Activated T-cell treated with anti-CD3 and anti-CD28 coated beads for 1 hour (primary cell): ENCODE results near the gene NDUFA11.

ENCODE experiments used
- DNase-seq: peaks from one replicate; pipeline ENCODE4 v3.0.0-alpha.2; 2020; ENCODE audit warnings: low read depth

The NDUFA11 gene

DNA sequence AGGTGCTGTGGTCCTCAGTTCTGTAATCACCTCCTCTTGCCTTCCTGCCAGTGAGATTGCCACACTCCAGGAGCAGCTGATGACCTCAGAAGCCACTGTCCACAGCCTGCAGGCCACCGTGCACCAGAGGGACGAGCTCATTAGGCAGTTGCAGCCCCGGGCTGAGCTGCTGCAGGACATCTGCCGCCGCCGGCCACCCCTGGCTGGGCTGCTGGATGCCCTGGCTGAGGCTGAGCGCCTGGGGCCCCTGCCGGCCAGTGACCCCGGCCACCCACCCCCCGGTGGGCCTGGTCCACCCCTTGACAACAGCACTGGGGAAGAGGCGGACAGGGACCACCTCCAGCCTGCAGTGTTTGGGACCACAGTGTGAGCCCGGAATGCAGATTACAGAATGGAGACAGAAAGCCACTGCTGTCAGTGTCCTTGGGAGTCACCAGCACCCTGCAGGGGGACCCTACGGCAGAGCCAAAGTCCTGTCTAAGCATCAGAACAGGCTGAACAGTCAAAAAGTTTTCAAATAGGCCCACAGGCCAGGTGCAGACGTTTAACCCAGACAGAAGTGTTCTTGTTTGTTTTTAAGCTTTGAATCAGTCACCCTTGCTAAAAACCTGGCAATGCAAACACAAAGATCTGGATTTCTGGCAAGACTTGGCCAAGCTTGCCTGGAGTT is 5.3 kb upstream of the NDUFA11 start:
- no peak for DNase-seq

- DNase-seq = no peak
Measured at GRCh38 chr19:5907241-5907640, 3.7 kb upstream of the NDUFA11 start.

- no peak for DNase-seq
Measured at GRCh38 chr19:5905114-5905778, 1.7 kb upstream of the NDUFA11 start.

DNA sequence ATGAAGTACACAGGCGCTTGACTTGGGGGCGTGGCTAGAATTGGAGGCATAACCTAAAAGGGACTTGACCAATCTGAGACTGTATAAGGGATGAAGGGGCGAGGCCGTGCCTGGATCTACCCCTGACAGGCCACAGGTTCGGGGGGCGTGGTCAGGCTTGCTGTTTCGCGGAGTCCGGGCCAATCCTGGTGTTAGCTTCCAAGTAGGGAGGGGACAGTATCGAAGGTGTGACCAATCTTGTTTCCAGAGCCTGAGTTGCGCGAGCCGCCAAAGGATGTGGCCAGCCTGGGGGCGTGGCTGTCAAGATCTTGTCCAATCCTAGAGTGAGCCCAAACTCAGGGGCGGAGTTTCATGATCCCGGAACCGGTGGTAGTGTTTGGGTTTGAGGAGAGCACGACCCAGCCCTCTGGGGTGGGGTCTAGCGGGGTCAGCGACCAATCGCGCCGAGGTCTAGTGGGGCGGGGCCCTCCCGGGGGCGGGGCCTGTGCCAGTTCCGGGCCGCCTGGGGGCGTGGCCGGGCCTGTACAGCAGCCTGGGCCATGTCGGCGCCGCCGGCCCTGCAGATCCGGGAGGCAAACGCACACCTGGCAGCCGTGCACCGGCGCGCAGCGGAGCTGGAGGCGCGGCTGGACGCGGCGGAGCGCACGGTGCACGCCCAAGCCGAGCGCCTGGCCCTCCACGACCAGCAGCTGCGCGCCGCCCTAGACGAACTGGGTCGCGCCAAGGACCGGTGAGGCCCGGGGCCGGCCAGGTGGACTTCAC is 943 bp upstream of the NDUFA11 start, which contains the start of gene VMAC:
Gene VMAC, plus strand, starts transcription at position 521 of the 762 bp plus-strand sequence. Its CDS starts 19 bp downstream, at position 540.
- DNase-seq = peak; percentile 99

DNA sequence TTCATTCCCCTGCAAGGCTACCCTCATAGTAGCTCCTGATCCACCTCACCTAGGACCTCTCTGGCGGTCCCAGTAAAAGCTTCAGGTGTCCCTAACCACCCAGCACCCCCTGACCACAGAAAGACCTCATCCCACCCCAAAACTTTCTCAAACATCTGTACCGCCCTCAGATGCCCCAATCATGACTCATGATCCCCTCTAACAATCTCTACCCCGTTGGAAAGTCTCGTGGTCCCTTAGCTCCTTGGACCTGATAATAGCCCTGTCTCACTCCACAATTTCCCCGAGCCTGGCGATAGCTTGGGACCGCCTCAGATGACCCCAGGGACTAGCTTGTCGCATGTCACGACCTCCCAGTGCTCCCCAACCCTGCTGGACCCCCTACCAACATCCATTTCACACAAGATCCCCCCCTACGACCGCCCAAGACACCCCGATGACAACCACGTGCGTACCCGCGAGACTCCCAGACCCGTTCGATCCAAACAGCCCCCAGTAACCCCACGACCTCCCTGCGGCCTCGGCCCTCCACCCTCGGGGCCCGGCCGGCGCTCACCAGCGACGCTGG is 450 bp downstream of the NDUFA11 start:
- DNase-seq = no peak

- no peak for DNase-seq
Measured at GRCh38 chr19:5900976-5901375, 2.6 kb downstream of the NDUFA11 start.

DNA sequence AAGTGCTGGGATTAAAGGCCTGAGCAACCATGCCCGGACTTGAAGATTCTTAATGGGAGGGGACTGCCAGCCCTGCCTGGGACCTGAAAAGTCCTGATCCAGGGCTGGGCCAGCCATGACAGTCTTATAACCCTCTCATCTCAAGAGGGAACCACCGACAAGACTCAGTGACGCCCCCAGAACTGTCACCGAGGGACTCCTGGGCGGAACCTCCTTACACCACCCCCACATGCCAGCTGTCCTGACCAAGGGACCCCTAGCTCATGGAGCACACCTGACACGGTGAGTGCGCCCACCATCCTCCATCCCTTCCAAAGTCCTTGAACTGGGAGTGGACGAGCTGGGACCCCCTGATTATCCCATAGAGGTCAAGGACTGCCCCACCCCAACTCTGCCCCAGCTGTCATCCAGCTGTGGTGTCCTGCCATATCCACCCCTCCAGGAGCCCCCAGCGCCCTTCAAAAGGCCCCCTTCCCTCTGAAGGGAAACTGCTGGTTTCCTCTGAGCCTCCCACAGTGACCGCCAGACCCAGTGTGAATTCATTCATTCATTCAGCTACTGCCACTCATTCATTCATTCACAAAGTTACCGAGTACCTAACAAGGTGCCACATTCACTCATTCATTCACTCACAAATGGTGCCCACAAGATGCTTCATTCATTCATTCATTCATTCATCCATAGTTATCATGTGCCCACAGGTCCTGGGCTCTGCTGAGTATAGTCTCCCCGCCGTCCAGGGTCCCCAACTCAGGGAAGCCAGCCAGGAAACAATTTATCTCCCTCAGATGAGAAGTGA is 3.7 kb downstream of the NDUFA11 start:
- no peak for DNase-seq

GRCh38 chr19:5897189-5897969 is 6.2 kb downstream of the NDUFA11 start:
- no peak for DNase-seq

DNA sequence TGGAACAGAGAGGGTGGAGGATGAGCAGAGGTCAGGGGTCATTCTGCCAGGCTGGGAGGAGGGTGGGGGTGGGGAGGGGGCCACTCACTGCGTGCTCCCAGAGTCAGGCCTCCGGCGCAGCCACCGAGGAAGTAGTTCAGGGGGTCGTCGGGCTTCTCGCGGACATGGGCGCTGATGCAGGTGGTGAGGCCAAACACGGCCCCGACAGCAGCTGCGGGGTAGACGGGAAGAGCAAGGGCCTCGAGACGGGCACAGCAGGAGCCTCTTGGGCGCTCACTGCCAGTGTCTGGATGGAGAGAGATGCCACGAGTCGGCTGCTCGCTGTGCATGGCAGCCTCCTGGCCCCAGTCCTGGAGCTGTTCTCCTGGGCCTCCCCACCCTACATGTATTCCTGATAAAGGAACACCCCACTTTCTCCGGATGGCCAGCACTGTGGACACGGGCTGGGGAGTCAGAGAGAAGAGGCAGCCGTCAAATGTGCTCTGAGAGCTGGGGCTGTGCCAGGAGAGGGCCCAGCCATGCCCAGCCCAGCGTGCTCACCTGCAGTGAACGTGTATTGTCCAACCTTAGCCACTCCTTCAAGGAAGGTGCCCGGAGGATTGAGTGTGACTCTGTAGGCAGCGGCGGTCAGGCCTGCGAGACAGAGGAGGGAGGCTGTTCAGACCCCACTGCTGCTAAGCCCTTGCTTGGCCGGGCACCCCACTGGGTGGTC is 7.1 kb downstream of the NDUFA11 start:
- no peak for DNase-seq

GRCh38 chr19:5895890-5896289 is 7.7 kb downstream of the NDUFA11 start:
- no peak for DNase-seq

DNA sequence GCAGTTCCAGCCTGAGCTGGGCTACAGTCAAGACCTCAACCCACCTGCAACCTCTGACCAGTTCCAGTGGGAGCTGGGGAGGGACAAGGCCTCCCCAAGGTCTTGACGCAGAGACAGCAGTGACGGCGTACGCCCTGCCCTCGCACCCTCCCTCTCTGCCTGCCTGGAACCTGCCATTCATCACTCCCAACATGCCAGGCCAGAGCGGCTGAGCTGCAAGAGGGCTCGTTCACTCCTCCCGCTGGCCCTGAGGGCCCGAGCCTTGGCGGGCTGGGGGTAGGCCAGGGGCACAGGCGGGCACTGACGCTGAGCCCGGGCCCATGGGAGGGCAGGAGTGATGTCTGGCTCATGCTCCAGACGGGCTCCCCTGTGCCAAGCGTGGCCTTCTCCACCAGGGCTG is 8.2 kb downstream of the NDUFA11 start:
- no peak for DNase-seq

DNA sequence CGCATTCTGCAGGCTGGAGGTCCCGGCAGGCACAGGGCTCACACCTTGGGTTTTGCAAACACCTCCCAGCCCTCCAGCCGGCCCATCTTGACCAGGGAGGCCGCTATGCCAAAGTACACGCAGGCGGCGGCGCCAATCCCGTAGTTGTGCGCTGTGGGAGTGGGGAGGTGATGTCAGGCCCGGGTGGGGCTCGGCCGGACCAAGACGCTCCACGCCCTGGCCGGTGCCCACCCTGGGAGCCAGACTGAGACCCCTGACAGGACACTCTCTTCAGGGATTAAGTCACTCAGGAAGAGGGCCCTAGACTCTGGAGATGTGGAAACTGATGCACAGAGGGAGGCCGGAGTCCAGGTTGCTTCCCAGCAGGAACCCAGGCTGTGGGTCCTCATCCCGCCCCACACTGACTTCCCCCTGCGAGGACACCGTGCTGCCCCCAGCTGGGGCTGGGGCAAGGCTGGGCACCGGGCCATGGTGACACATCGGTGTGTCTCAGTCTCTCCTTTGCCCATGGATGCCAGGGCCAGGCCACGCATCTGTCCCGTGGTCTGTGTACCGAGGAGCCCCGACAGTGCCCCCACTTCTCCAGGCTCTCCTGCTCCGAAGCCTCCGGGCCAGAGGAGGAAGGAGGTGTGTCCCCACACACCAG is 8.8 kb downstream of the NDUFA11 start:
- DNase-seq = no peak

- no peak for DNase-seq
Measured at GRCh38 chr19:5893907-5894703, 9.5 kb downstream of the NDUFA11 start.

- no peak for DNase-seq
Measured at GRCh38 chr19:5893296-5893903, 10.2 kb downstream of the NDUFA11 start.

GRCh38 chr19:5892772-5893275 is 10.8 kb downstream of the NDUFA11 start:
- DNase-seq = no peak

- no peak for DNase-seq
Measured at GRCh38 chr19:5891938-5892771, 11.4 kb downstream of the NDUFA11 start.

GRCh38 chr19:5891572-5891937 is 12.0 kb downstream of the NDUFA11 start:
- DNase-seq = no peak

DNA sequence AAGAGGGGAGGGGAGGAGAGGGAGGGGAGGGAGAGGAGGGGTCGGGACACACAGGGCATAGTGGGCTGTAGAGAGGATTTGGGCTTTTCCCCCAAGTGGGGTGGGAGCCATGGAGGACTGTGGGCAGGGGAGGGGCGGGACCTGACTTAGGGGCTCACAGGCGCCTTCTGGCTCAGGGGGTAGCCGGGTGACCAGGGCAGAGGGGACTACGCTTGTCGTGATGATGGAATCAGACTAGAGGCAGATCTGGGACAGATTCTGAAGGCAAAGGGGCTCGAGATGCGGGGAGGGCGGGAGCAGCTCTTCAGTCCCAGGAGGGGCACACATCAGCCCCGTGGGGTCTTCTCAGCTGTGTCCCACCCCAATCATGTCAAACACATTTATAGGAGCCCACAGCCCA is 13.5 kb downstream of the NDUFA11 start:
- DNase-seq = no peak
